Measurements from ENCODE around the gene GTF3C5.

The GTF3C5 gene

DNA sequence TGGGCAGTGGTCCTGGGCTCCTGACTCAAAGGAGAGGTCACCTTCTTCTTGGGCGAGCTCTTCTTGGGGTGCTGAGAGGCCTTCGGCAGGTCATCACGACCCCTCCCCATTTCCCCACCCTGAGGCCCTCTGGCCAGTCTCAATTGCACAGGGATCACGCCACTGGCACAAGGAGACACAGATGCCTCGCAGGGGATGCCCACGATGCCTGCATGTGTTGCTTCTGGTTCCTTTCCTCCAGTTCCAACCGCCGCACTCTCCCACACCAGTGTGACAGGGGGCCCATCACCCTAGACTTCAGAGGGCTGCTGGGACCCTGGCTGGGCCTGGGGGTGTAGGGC is 32.3 kb downstream of the GTF3C5 start:
- Histone ChIP-seq H2AFZ (ENCODE audit: low read depth, low read length, severe bottlenecking) (no peak overlapping the region), H3K79me2 (ENCODE audit: insufficient read depth, low read length) (no peaks in the 10 kb centered on the region), H3K9ac (ENCODE audit: low read length) (no peak overlapping the region), H3K9me3 (ENCODE audit: insufficient read depth, low read length) (no peaks in the 10 kb centered on the region), H3K4me2 (ENCODE audit: low read depth, low read length, poor library complexity, severe bottlenecking) (no peak overlapping the region), H3K27ac (ENCODE audit: low read depth, low read length) (no peak overlapping the region), H3K36me3 (ENCODE audit: low read length) (no peaks in the 10 kb centered on the region), H3K4me3 (ENCODE audit: insufficient read depth, low read length, poor library complexity, severe bottlenecking) (no peak overlapping the region), H3K27me3 (ENCODE audit: low read length) (no peaks in the 10 kb centered on the region), H3K9me2 (replicated peaks; ENCODE audit: insufficient read depth, low read length) (no peaks in the 10 kb centered on the region), H3F3A (ENCODE audit: insufficient read depth) (no peaks in the 10 kb centered on the region), H4K20me1 (ENCODE audit: low read depth, low read length) (no peaks in the 10 kb centered on the region)
- TF ChIP-seq EZH2phosphoT487 (conservative IDR thresholded peaks at IDR 0.05; ENCODE audit: low read length) (no peak), CTCF (IDR thresholded peaks at IDR 0.05; ENCODE audit: insufficient read depth, low read length, poor library complexity, severe bottlenecking) (no peak)

DNA sequence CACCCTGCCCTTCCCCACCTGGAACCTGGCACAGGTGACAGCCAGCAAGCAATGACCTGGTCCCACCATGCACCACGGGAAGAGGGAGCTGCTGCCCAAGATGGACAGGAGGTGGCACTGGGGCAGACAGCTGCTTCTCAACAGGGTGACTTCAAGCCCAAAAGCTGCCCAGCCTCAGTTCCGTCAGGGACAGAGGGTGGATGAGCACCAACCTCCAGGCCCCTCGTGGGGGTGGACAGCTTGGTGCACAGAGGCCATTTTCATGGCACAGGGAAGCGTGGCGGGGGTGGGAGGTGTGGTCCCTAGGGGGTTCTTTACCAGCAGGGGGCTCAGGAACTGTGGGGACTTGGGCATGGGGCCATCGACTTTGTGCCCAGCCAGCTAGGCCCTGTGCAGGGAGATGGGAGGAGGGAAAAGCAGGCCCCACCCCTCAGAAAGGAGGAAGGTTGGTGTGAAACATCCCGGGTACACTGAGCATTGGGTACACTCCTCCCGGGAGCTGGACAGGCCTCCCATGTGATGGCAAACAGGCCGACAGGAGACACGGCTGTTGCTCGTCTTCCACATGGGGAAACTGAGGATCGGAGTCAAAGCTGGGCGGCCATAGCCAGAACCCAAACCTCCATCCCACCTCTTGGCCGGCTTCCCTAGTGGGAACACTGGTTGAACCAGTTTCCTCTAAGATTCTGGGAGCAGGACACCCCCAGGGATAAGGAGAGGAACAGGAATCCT is 32.9 kb downstream of the GTF3C5 start:
- Histone ChIP-seq H3K27me3 (ENCODE audit: low read length) (no peaks in the 10 kb centered on the region), H3K27ac (ENCODE audit: low read depth, low read length) (no peak overlapping the region), H3K9ac (ENCODE audit: low read length) (no peak overlapping the region), H3K9me3 (ENCODE audit: insufficient read depth, low read length) (no peaks in the 10 kb centered on the region), H3K4me3 (ENCODE audit: insufficient read depth, low read length, poor library complexity, severe bottlenecking) (no peak overlapping the region), H3K9me2 (replicated peaks; ENCODE audit: insufficient read depth, low read length) (no peaks in the 10 kb centered on the region), H3K4me2 (ENCODE audit: low read depth, low read length, poor library complexity, severe bottlenecking) (no peak overlapping the region), H3K36me3 (ENCODE audit: low read length) (no peaks in the 10 kb centered on the region), H4K20me1 (ENCODE audit: low read depth, low read length) (no peaks in the 10 kb centered on the region), H3K79me2 (ENCODE audit: insufficient read depth, low read length) (no peaks in the 10 kb centered on the region), H2AFZ (ENCODE audit: low read depth, low read length, severe bottlenecking) (no peak overlapping the region), H3F3A (ENCODE audit: insufficient read depth) (no peaks in the 10 kb centered on the region)
- TF ChIP-seq EZH2phosphoT487 (conservative IDR thresholded peaks at IDR 0.05; ENCODE audit: low read length) (no peak), CTCF (IDR thresholded peaks at IDR 0.05; ENCODE audit: insufficient read depth, low read length, poor library complexity, severe bottlenecking) (no peak)

GRCh38 chr9:133064241-133065069 is 33.7 kb downstream of the GTF3C5 start:
- no peaks in the 10 kb centered on the region for H3K9me3 ChIP-seq (ENCODE audit: insufficient read depth, low read length)
- no peaks in the 10 kb centered on the region for H3K9me2 ChIP-seq (replicated peaks; ENCODE audit: insufficient read depth, low read length)
- H3K36me3 ChIP-seq (ENCODE audit: low read length), result no peaks in the 10 kb centered on the region
- TF ChIP-seq EZH2phosphoT487 (conservative IDR thresholded peaks at IDR 0.05; ENCODE audit: low read length) (no peak), CTCF (IDR thresholded peaks at IDR 0.05; ENCODE audit: insufficient read depth, low read length, poor library complexity, severe bottlenecking) (no peak)
- H3K27ac ChIP-seq (ENCODE audit: low read depth, low read length), result no peak overlapping the region
- no peak overlapping the region for H3K4me2 ChIP-seq (ENCODE audit: low read depth, low read length, poor library complexity, severe bottlenecking)
- H3K9ac ChIP-seq (ENCODE audit: low read length), result no peak overlapping the region
- H4K20me1 ChIP-seq (ENCODE audit: low read depth, low read length), result no peaks in the 10 kb centered on the region
- H3F3A ChIP-seq (ENCODE audit: insufficient read depth), result no peaks in the 10 kb centered on the region
- no peak overlapping the region for H2AFZ ChIP-seq (ENCODE audit: low read depth, low read length, severe bottlenecking)
- no peaks in the 10 kb centered on the region for H3K79me2 ChIP-seq (ENCODE audit: insufficient read depth, low read length)
- no peak overlapping the region for H3K4me3 ChIP-seq (ENCODE audit: insufficient read depth, low read length, poor library complexity, severe bottlenecking)
- no peaks in the 10 kb centered on the region for H3K27me3 ChIP-seq (ENCODE audit: low read length)

Measured in SU-DHL-6 (cell line).